ENCODE results near the gene GRIK1.

GRIK1 gene

DNA sequence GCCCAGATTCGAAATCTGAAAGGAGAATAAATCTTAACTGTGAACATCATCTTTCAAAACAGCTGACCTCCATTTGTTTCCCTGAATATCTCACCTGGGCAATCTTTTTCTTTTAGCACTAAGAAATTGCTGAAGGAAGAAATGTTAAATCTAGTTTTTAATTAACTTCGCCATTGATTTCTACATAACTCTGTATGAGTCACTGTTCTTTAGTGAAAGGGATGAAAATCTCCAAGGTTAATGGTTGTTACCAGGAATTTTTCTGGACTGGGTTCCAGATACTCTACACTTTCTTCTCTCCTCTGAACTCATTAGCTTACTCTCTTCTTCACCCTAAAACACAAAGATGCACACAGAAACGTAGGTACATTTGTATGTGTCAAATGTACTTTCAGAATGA is 405.3 kb downstream of the GRIK1 start:
- DNase-seq (ENCODE audit: low read depth) = no peak

GRCh38 chr21:29529139-29529538 is 410.7 kb downstream of the GRIK1 start:
- no peak for DNase-seq (ENCODE audit: low read depth)

GRCh38 chr21:29526545-29526944 is 413.3 kb downstream of the GRIK1 start:
- no peak for DNase-seq (ENCODE audit: low read depth)

- no peak for DNase-seq (ENCODE audit: low read depth)
Measured at GRCh38 chr21:29524055-29524454, 415.7 kb downstream of the GRIK1 start.

DNA sequence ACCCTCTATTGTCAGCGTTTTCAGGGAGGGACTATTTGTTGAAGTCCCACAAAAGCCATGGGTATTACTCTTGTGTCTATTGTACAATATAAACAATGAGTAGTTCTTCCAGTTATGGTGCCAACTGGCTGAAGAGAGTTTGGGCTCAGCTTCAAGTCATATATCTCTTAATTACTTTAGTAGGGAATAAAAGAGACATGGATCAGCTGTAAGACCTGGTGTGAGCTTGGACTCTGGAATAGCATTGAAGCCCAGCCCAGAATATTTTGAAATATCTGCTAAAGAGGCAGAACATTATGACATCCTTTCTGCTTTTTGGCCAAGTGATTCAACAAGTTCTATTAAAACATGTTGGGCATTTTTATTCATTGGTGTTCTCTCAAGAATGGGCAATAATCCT is 416.1 kb downstream of the GRIK1 start:
- DNase-seq (ENCODE audit: low read depth) = no peak

DNA sequence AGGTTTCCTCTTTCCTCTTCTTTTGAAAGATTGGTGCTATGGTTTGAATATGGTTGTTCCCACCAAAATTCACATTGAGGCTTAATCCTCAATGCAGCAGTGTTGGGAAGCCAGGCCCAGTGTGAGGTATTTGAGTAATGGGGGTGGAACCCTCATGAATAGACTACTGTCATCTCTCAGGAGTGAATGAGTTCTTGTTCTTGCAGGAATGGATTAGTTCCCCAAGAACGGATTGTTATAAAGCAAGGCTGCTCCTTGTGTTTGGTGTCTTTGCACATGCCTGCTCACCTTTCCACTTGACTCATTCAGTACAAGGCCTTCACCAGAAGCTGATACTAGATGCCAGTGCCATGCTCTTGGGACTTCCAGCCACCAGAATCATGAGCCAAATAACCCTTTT is 417.9 kb downstream of the GRIK1 start:
- no peak for DNase-seq (ENCODE audit: low read depth)

DNA sequence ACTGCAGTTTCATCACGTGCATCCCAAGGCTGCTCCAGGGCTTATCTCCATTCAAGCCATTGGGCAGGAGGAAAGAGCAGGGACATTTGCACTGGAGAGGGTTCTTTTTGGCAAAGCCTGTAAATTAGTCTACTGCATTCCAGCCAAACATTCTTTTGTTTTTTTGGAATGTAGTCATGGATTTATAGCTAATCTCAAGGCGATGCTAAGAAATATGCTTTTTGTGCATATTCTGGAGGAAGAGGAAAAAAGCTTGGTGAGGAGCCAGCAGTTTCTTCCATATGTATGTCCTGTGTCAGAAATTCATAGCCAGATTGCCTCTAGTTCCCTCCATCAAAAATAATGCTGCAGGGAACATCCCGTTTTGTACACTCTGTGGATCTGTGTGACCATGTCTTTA is 419.6 kb downstream of the GRIK1 start:
- DNase-seq (ENCODE audit: low read depth) = no peak

DNA sequence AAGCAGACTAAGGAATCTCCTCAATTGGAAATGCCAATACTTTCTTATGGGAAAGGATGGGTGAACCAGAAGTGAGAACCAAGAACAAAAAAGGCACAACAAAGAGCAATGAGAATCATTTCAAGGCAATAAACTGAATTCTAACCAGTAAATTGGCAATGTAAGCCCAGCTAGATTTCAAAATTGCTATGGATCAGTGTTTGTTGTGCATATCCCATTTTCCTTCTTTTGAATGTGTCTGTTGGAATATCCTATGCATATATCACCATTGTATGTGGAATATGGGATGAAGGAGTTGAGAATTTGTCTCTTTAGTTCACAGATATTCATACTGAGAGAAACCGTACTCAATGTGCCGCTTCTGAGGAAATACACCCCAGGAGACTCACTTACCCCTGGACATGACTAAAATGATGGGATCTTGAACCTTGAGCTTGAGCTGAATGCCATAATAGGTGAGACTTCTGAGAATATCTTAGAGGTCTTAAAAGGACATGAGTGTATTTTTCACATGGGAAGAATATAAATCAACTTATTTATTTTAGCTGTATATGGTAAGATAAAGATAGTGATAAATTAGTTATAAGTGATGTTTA is 425.0 kb downstream of the GRIK1 start:
- DNase-seq (ENCODE audit: low read depth) = no peak

- DNase-seq (ENCODE audit: low read depth) = no peak
Measured at GRCh38 chr21:29513535-29513934, 426.3 kb downstream of the GRIK1 start.

DNA sequence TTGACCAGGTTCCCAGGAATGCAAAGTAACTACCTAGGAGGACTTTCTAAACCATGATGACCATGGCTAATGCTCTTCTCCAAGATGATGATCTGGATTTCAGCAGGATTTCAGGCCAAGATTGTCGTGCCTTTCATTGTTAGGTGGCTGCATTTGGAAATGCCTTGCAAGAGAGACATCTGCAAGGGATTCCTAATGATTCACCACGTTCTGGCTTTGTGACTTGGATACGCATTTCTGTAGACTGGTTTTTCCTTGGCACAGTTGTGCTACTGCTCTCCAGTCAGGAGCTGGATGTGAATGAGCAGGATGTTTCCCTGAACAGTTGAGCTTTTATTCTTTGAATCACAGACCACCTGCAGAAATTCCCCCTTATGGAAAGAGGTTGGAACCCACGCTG is 428.7 kb downstream of the GRIK1 start:
- no peak for DNase-seq (ENCODE audit: low read depth)

DNA sequence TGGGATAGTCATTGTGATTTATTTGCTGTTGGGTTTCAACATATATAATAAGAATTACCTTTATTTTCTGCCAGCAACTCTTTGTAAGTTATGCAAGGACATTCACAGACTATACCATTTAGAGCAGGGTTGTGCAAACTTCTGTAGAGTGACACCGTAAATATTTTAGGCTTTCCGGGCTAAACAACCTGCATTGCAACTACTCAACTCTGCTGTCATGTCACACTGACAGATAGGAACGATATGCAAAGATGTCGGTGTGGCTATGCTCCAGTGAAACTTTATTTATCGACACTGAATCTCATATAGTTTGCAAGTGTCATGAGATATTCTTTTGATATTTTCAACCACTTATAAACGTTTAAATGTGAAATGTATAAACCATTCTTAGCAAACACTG is 430.7 kb downstream of the GRIK1 start:
- DNase-seq (ENCODE audit: low read depth) = no peak

- no peak for DNase-seq (ENCODE audit: low read depth)
Measured at GRCh38 chr21:29508301-29508700, 431.5 kb downstream of the GRIK1 start.

GRCh38 chr21:29506947-29507346 is 432.8 kb downstream of the GRIK1 start:
- DNase-seq (ENCODE audit: low read depth) = no peak

- DNase-seq (ENCODE audit: low read depth) = no peak
Measured at GRCh38 chr21:29506214-29506613, 433.6 kb downstream of the GRIK1 start.

GRCh38 chr21:29504751-29505321 is 435.0 kb downstream of the GRIK1 start:
- no peak for DNase-seq (ENCODE audit: low read depth)

DNA sequence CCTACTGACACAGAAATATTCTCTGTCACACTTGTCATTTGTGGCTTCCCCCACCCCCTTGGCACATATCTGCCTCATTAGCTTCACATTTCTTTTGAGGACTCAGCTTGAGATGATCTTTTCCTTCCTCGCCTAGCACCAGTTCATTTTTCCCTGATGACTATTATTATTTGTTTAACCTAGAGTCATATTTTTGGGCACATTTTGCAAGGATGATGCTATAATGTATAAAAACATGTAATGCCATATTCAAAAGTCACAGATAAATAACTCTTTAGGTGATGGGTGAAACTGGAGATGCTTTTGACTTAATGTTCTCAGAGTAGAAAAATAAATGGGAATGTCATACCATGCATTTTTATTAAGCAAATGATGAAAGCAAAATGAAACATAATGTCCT is 438.3 kb downstream of the GRIK1 start:
- DNase-seq (ENCODE audit: low read depth) = no peak

- DNase-seq (ENCODE audit: low read depth) = no peak
Measured at GRCh38 chr21:29499734-29500343, 440.0 kb downstream of the GRIK1 start.

DNA sequence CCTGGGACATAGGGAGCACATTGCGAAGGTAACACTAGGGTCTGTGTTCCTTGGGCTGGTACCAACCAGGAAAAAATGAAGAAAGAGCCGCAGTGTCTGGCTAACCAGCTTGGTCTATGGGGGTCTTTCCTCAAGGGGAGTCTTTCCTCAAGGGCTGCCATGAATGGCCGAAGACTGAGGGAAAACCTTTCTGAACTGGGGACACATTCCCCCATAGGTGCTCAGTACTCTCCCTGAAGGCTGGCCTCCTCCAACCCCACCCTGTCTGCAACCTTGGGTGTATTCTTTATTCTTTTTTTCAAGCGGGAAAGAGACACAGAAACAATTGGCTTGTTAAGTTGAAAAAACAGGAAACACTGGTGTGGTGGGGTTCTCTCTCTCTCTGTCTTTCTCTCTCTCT is 440.6 kb downstream of the GRIK1 start:
- DNase-seq (ENCODE audit: low read depth) = no peak

GRCh38 chr21:29496337-29496736 is 443.5 kb downstream of the GRIK1 start:
- no peak for DNase-seq (ENCODE audit: low read depth)

DNA sequence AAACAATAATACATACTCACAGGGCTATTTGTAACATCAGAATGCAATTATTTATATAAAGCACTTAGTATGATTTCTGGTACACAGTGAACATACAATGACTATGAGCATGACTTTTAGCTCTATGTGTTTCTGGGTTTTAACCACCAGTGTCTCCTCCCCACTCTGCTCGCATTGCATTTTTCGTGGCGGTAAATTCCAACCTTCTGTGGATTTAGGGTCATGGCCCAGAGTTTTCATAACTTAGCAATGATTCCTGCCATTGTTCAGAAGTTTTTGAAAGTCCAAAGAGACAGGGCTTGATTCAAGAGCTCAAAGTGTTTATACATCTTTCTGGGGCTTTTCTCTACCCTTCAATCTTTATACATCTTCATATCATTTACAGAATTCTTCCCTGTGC is 449.8 kb downstream of the GRIK1 start:
- no peak for DNase-seq (ENCODE audit: low read depth)

GRCh38 chr21:29487154-29487553 is 452.6 kb downstream of the GRIK1 start:
- no peak for DNase-seq (ENCODE audit: low read depth)

Data from CMK (cell line).